ENCODE data around the gene FLYWCH2. TPM values are rescaled to one million over a fixed set of nuclear protein-coding genes. Genes with fewer than 3 reads are reported as not detected.
"Not testable (repeated sequence)": the region's sequence is repeated elsewhere in the genome, so short reads cannot be mapped to it uniquely, and the experiment has no call there.

The FLYWCH2 gene
- total RNA-seq, 2 donors from 2014 or later, result 78.8 to 150 TPM

GRCh38 chr16:2942045-2942444 lies 59.0 kb downstream of the FLYWCH2 start:
- Histone ChIP-seq H3K27ac (no peak overlapping the region), H3K9me3 (no peaks in the 10 kb centered on the region), H3K4me1 (replicated peaks) (no peaks in the 10 kb centered on the region), H3K36me3 (peaks cover 13 to 16% of the 10 kb centered on the region in 2 donors), H3K4me3 (no peak overlapping the region), H3K27me3 (replicated peaks; ENCODE audit: insufficient read depth) (no peaks in the 10 kb centered on the region)
- intact Hi-C loops (cut with DNase I), result no loop called here
- no peak for DNase-seq (ENCODE audit: low spot score)
- TF ChIP-seq POLR2A (IDR thresholded peaks at IDR 0.05) (no peak), CTCF (IDR thresholded peaks at IDR 0.05) (no peak), POLR2AphosphoS5 (IDR thresholded peaks at IDR 0.05) (no peak)
- 88% methylated on average over 4 of the region's 4 CpGs for WGBS

GRCh38 chr16:2943716-2944115 lies 60.7 kb downstream of the FLYWCH2 start:
- intact Hi-C loops (cut with DNase I); DNase-seq (ENCODE audit: low spot score); H3K4me3 ChIP-seq; H3K4me1 ChIP-seq (replicated peaks); H3K27ac ChIP-seq; H3K27me3 ChIP-seq (replicated peaks; ENCODE audit: insufficient read depth); H3K9me3 ChIP-seq; H3K36me3 ChIP-seq: not testable (repeated sequence)
- WGBS, result 93% methylated on average over 12 of the region's 12 CpGs

GRCh38 chr16:2946649-2947048 lies 63.6 kb downstream of the FLYWCH2 start:
- WGBS, result 99% methylated on average over 4 of the region's 4 CpGs
- no peak for DNase-seq (ENCODE audit: low spot score)
- peaks cover 0 to 3% of the 10 kb centered on the region in 2 donors for H3K36me3 ChIP-seq
- no peaks in the 10 kb centered on the region for H3K4me1 ChIP-seq (replicated peaks)
- H3K27me3 ChIP-seq (replicated peaks; ENCODE audit: insufficient read depth), result no peaks in the 10 kb centered on the region
- H3K4me3 ChIP-seq, result no peak overlapping the region
- H3K9me3 ChIP-seq, result no peaks in the 10 kb centered on the region
- TF ChIP-seq POLR2AphosphoS5 (IDR thresholded peaks at IDR 0.05), result no peak
- TF ChIP-seq POLR2A (IDR thresholded peaks at IDR 0.05), result no peak
- TF ChIP-seq CTCF (IDR thresholded peaks at IDR 0.05), result no peak
- no peak overlapping the region for H3K27ac ChIP-seq
- intact Hi-C loops (cut with DNase I), result no loop called here

Other genes with a start within 250 kb of the FLYWCH2 start
- 10 to 100 TPM; 24.1 to 55.0 TPM for gene KCTD5, start 200.7 kb upstream of the FLYWCH2 start, total RNA-seq
- gene PRSS27, start 163.0 kb upstream of the FLYWCH2 start, total RNA-seq, result 1 to 10 TPM; 1.9 to 6.9 TPM
- 100 to 1,000 TPM; 287 to 714 TPM for gene SRRM2, start 130.6 kb upstream of the FLYWCH2 start, total RNA-seq
- gene ELOB, start 105.9 kb upstream of the FLYWCH2 start, total RNA-seq, result 100 to 1,000 TPM; 318 to 496 TPM
- not detected for gene PRSS33, start 95.7 kb upstream of the FLYWCH2 start, total RNA-seq
- not detected for gene PRSS41, start 84.7 kb upstream of the FLYWCH2 start, total RNA-seq
- 10 to 100 TPM; 33.5 to 50.6 TPM for gene PRSS21, start 66.0 kb upstream of the FLYWCH2 start, total RNA-seq
- 100 to 1,000 TPM in 1 of 2 donors, 10 to 100 TPM in 1; 37.1 to 268 TPM for gene ZG16B, start 52.9 kb upstream of the FLYWCH2 start, total RNA-seq
- gene PRSS22, start 25.0 kb upstream of the FLYWCH2 start, total RNA-seq, result 10 to 100 TPM; 18.6 to 30.9 TPM
- 10 to 100 TPM; 53.0 to 55.6 TPM for gene FLYWCH1, start 28.7 kb downstream of the FLYWCH2 start, total RNA-seq
- 1 to 10 TPM; 1.4 to 4.0 TPM for gene KREMEN2, start 81.1 kb downstream of the FLYWCH2 start, total RNA-seq
- 10 to 100 TPM in 1 of 2 donors, 1 to 10 TPM in 1; 9.1 to 25.1 TPM for gene PAQR4, start 86.1 kb downstream of the FLYWCH2 start, total RNA-seq
- 10 to 100 TPM in 1 of 2 donors, 1 to 10 TPM in 1; 4.1 to 25.5 TPM for gene PKMYT1, start 97.2 kb downstream of the FLYWCH2 start, total RNA-seq
- under 1 TPM in 1 of 2 donors, not detected in 1; 0.91 TPM for gene CLDN9, start 129.7 kb downstream of the FLYWCH2 start, total RNA-seq
- under 1 TPM in 1 of 2 donors, not detected in 1; 0.14 TPM for gene CLDN6, start 135.0 kb downstream of the FLYWCH2 start, total RNA-seq
- gene TNFRSF12A, start 137.2 kb downstream of the FLYWCH2 start, total RNA-seq, result 10 to 100 TPM; 57.4 to 59.0 TPM
- 10 to 100 TPM; 52.4 to 67.0 TPM for gene HCFC1R1, start 140.7 kb downstream of the FLYWCH2 start, total RNA-seq
- 10 to 100 TPM; 22.9 to 28.0 TPM for gene THOC6, start 140.8 kb downstream of the FLYWCH2 start, total RNA-seq
- gene BICDL2, start 153.7 kb downstream of the FLYWCH2 start, total RNA-seq, result 10 to 100 TPM; 54.6 to 59.6 TPM
- gene MMP25, start 163.3 kb downstream of the FLYWCH2 start, total RNA-seq, result 1 to 10 TPM in 1 of 2 donors, under 1 TPM in 1; 0.74 to 1.4 TPM
- gene IL32, start 182.4 kb downstream of the FLYWCH2 start, total RNA-seq, result 10 to 100 TPM; 13.5 to 33.3 TPM
- under 1 TPM in 1 of 2 donors, not detected in 1; 0.57 TPM for gene ZSCAN10, start 216.1 kb downstream of the FLYWCH2 start, total RNA-seq
- gene ZNF205, start 229.4 kb downstream of the FLYWCH2 start, total RNA-seq, result 10 to 100 TPM; 20.9 to 27.0 TPM

Data from prostate gland (tissue), 2 donors.